Loucy (cell line): ENCODE data around the gene UNC5B.

Source experiments
- EZH2phosphoT487 ChIP-seq: fragments of 200-600 bp; IDR thresholded peaks from 2 replicates; pipeline ENCODE4 v1.6.1; 2018; ENCODE audit warnings: antibody characterized with exemption, mild to moderate bottlenecking, moderate library complexity, borderline replicate concordance
- TF ChIP-seq, protein P1 (sequence below): fragments of 200-600 bp; sonication (generic); conservative IDR thresholded peaks from 2 replicates; pipeline ENCODE4 v1.5.1; 2014; ENCODE audit warnings: mild to moderate bottlenecking, antibody characterized with exemption, low read length

DNA sequence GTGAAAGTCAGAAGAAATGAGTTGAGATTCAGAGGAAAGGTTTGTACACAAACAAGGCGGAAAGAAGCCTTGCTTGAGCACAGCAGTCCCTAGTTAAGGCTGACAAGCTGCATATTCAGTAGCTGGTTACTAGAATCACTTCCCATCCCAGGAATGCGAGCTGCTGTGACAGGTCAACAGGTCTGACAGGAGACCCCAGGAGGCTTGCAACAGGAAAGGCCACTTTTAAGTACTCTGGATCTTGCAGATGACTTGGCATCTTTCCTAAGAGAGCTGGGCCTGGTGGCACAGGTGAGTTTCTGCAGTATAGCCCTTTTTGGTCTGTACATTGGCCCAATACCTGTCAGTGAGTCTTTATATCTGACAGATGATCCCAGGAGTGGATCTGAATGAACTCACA lies 35.7 kb upstream of the UNC5B start:
- TF ChIP-seq, protein P1, sequence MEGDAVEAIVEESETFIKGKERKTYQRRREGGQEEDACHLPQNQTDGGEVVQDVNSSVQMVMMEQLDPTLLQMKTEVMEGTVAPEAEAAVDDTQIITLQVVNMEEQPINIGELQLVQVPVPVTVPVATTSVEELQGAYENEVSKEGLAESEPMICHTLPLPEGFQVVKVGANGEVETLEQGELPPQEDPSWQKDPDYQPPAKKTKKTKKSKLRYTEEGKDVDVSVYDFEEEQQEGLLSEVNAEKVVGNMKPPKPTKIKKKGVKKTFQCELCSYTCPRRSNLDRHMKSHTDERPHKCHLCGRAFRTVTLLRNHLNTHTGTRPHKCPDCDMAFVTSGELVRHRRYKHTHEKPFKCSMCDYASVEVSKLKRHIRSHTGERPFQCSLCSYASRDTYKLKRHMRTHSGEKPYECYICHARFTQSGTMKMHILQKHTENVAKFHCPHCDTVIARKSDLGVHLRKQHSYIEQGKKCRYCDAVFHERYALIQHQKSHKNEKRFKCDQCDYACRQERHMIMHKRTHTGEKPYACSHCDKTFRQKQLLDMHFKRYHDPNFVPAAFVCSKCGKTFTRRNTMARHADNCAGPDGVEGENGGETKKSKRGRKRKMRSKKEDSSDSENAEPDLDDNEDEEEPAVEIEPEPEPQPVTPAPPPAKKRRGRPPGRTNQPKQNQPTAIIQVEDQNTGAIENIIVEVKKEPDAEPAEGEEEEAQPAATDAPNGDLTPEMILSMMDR: no peak
- TF ChIP-seq EZH2phosphoT487: no peak
